A549 (cell line): ENCODE results near the gene CFAP97D2. TPM values are rescaled to one million over a fixed set of nuclear protein-coding genes. Genes with fewer than 3 reads are reported as not detected.

Experiments used
- ATAC-seq, 2 experiments: fragments of 200-7000 bp in 1 of 2; fragments of >200 bp in 1 of 2; cut with Nextera tagmentation in 1 of 2; cut with Tn5 transposase in 1 of 2; 3 replicates each; pipeline versions ENCODE4 v1.8.0 to v1.9.1; 2018 to 2020; ENCODE audit warnings: mild to moderate bottlenecking in 1 of 2, moderate library complexity in 1 of 2
- CTCF ChIA-PET: fragments of 300-600 bp; sonication (Branson Sonifier 250); formaldehyde crosslinking; extraction: SDS; loops from one replicate; lab custom pipeline; 2021; ENCODE audit warnings: antibody characterized with exemption, inconsistent platforms; lab: Yijun Ruan, JAX
- POLR2A ChIA-PET: fragments of 350-600 bp; formaldehyde crosslinking; extraction: SDS; loops from one replicate; lab custom pipeline; 2021; ENCODE audit warnings: antibody characterized with exemption, inconsistent platforms; lab: Yijun Ruan, JAX
- DNase-seq, 2 experiments: peaks; one replicate each; pipeline versions ENCODE4 v3.0.0 to v3.0.0-alpha.2; 2011 to 2016; ENCODE audit warnings: low read depth in 1 of 2, low spot score in 1 of 2
- FAIRE-seq: peaks from 2 replicates; lab custom pipeline; 2011; peaks lifted over from hg19 to GRCh38; lab: Jason Lieb, UNC
- H3K27ac ChIP-seq, 2 experiments: fragments of >200 bp; sonication (Bioruptor Twin); formaldehyde crosslinking; 3 replicates each; pipeline ENCODE4 v1.5.1; 2016 to 2017
- H3K4me1 ChIP-seq: fragments of >200 bp; sonication (Bioruptor Twin); formaldehyde crosslinking; 3 replicates; pipeline ENCODE4 v1.6.1; 2016
- H3K4me2 ChIP-seq: fragments of >200 bp; sonication (Bioruptor Twin); formaldehyde crosslinking; 3 replicates; pipeline ENCODE4 v1.6.1; 2016
- H3K4me3 ChIP-seq: fragments of >200 bp; sonication (Bioruptor Twin); formaldehyde crosslinking; 3 replicates; pipeline ENCODE4 v1.5.1; 2016
- H3K9me3 ChIP-seq: fragments of >200 bp; sonication (Bioruptor Twin); formaldehyde crosslinking; 3 replicates; pipeline ENCODE4 v1.6.1; 2016
- BCL3 ChIP-seq: fragments of >200 bp; sonication (Bioruptor Twin); formaldehyde crosslinking; IDR thresholded peaks from 3 replicates; pipeline ENCODE4 v1.6.1; 2016
- BHLHE40 ChIP-seq: IDR thresholded peaks from 2 replicates; pipeline ENCODE4 v1.6.1; 2012; ENCODE audit warnings: low read depth, low read length, inconsistent platforms
- CBX8 ChIP-seq: fragments of 200-600 bp; sonication (generic); IDR thresholded peaks from 2 replicates; pipeline ENCODE4 v1.6.1; 2016
- CEBPB ChIP-seq, 2 experiments: fragments of >200 bp in 1 of 2; sonication (Bioruptor Twin) in 1 of 2; formaldehyde crosslinking in 1 of 2; IDR thresholded peaks; 2 replicates each; pipeline ENCODE4 v1.6.1; 2012 to 2016
- CHD4 ChIP-seq: fragments of 200-600 bp; sonication (generic); IDR thresholded peaks from 2 replicates; pipeline ENCODE4 v1.6.1; 2016; ENCODE audit warnings: antibody characterized with exemption, mild to moderate bottlenecking, borderline replicate concordance
- EHMT2 ChIP-seq: fragments of 200-600 bp; sonication (generic); IDR thresholded peaks from 2 replicates; pipeline ENCODE4 v1.6.1; 2016; ENCODE audit warnings: antibody characterized with exemption, low read depth, mild to moderate bottlenecking, moderate library complexity
- ELK1 ChIP-seq: fragments of 150-350 bp; IDR thresholded peaks from 2 replicates; pipeline ENCODE4 v1.6.1; 2014; ENCODE audit warnings: low read depth, mild to moderate bottlenecking, low read length
- EP300 ChIP-seq, 2 experiments: fragments of >200 bp; sonication (Bioruptor Twin); formaldehyde crosslinking; IDR thresholded peaks; 2 replicates in 1 of 2; 3 replicates in 1 of 2; pipeline ENCODE4 v1.6.1; 2016 to 2017
- FOSB ChIP-seq: fragments of 250-450 bp; sonication (Bioruptor Pico); IDR thresholded peaks from 2 replicates; pipeline ENCODE4 v1.5.0; 2020; ENCODE audit warnings: mild to moderate bottlenecking, moderate library complexity
- FOSL2 ChIP-seq, 2 experiments: fragments of 450-650 bp in 1 of 2; fragments of >200 bp in 1 of 2; sonication (Bioruptor Twin) in 1 of 2; formaldehyde crosslinking; IDR thresholded peaks; 2 replicates each; pipeline versions ENCODE4 v1.5.0 to v1.6.1; 2016 to 2020; ENCODE audit warnings: mild to moderate bottlenecking in 1 of 2, moderate library complexity in 1 of 2
- HMGXB4 ChIP-seq: fragments of 250-450 bp; sonication (Bioruptor Pico); IDR thresholded peaks from 2 replicates; pipeline ENCODE4 v1.5.0; 2021; ENCODE audit warnings: mild to moderate bottlenecking, moderate library complexity, borderline replicate concordance
- HOXB5 ChIP-seq: fragments of 250-450 bp; sonication (Bioruptor Pico); IDR thresholded peaks from 2 replicates; pipeline ENCODE4 v1.5.0; 2020; ENCODE audit warnings: mild to moderate bottlenecking, moderate library complexity
- KDM1A ChIP-seq: fragments of 200-600 bp; sonication (generic); IDR thresholded peaks from 2 replicates; pipeline ENCODE4 v1.6.1; 2016; ENCODE audit warnings: low read depth, mild to moderate bottlenecking
- MAFK ChIP-seq: fragments of 450-650 bp; IDR thresholded peaks from 2 replicates; pipeline ENCODE4 v1.6.1; 2014; ENCODE audit not compliant: partially characterized antibody
- MAZ ChIP-seq: fragments of 150-350 bp; IDR thresholded peaks from 2 replicates; pipeline ENCODE4 v1.6.1; 2014; ENCODE audit warnings: antibody characterized with exemption, low read depth, low read length, borderline replicate concordance
- POLR2A ChIP-seq: IDR thresholded peaks from 2 replicates; pipeline ENCODE4 v1.6.1; 2012; ENCODE audit warnings: mild to moderate bottlenecking, low read length
- POLR2AphosphoS2 ChIP-seq: conservative IDR thresholded peaks from 2 replicates; pipeline ENCODE4 v1.6.1; 2012; ENCODE audit warnings: low read length, improper control_type of control experiment, inconsistent platforms
- ZC3H11A ChIP-seq: fragments of 450-650 bp; IDR thresholded peaks from 2 replicates; pipeline ENCODE4 v1.6.1; 2014; ENCODE audit warnings: antibody characterized with exemption, mild to moderate bottlenecking
- ZSCAN20 ChIP-seq: fragments of 250-450 bp; sonication (Bioruptor Pico); IDR thresholded peaks from 2 replicates; pipeline ENCODE4 v1.8.0; 2022; ENCODE audit warnings: mild to moderate bottlenecking, moderate library complexity
- WGBS: methylation state at CpG from one replicate; pipeline ENCODE4 v1.1.6; 2017; ENCODE audit errors: missing lambda C conversion rate; 5-methylcytosine and 5-hydroxymethylcytosine counted together
- polyA plus RNA-seq, 4 experiments: library from polyadenylated mRNA; depleted of rRNA in 3 of 4; stranded (reverse); fragments of >200 nt; fragmentation: RNase III in 1 of 4; extraction: RNeasy Plus Mini Kit Qiagen cat#74134 plus additional on column Dnase treatment in 1 of 4; gene quantifications; 2 replicates in 3 of 4; 3 replicates in 1 of 4; pipeline ENCODE4 v1.2.3, GENCODE V29; 2011 to 2017
- TF ChIP-seq, protein P1 (sequence below): fragments of 200-600 bp; sonication (generic); IDR thresholded peaks from 2 replicates; pipeline ENCODE4 v1.6.1; 2016; ENCODE audit warnings: antibody characterized with exemption, mild to moderate bottlenecking, moderate library complexity
- TF ChIP-seq, protein P2 (sequence below): IDR thresholded peaks from 2 replicates; pipeline ENCODE4 v1.6.1; 2012; ENCODE audit warnings: low read depth, borderline replicate concordance

CFAP97D2 gene
- polyA plus RNA-seq, 2 of the 4 experiments (the other 2 are of a cell fraction) = not detected

DNA sequence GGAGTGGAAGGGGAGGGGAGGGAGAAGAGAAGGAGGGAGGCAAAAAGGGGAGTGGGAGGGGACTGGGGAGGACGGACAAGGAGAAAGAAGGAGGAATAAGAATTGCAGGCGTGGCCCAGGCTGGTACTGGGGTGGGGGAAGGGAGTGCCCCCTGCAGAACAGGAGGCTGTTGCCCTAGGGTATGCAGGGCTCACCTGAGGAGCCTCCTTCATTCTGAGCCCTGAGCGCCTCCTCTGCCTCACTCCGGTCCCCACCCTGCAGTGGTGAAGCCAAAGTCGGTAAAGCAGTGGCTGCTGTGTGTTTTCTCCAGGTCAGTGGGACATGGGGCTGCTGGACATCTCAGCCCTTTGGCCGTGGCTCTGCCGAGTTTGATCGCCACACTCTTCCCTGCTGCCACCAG, 46.6 kb downstream of the CFAP97D2 start:
- H3K4me2 ChIP-seq = no peak overlapping the region
- DNase-seq = no peak
- no peaks in the 10 kb centered on the region for H3K9me3 ChIP-seq
- no peak overlapping the region for H3K4me3 ChIP-seq
- H3K27ac ChIP-seq = peak overlapping the region in 1 of 2 experiments; percentile 59; a peak in 3 of 6 replicates
- no peak for TF ChIP-seq POLR2AphosphoS2
- no peak for TF ChIP-seq ELK1
- no peak for TF ChIP-seq MAZ
- no peak for TF ChIP-seq HMGXB4 (CRISPR knock-in tag)
- TF ChIP-seq, protein P1, sequence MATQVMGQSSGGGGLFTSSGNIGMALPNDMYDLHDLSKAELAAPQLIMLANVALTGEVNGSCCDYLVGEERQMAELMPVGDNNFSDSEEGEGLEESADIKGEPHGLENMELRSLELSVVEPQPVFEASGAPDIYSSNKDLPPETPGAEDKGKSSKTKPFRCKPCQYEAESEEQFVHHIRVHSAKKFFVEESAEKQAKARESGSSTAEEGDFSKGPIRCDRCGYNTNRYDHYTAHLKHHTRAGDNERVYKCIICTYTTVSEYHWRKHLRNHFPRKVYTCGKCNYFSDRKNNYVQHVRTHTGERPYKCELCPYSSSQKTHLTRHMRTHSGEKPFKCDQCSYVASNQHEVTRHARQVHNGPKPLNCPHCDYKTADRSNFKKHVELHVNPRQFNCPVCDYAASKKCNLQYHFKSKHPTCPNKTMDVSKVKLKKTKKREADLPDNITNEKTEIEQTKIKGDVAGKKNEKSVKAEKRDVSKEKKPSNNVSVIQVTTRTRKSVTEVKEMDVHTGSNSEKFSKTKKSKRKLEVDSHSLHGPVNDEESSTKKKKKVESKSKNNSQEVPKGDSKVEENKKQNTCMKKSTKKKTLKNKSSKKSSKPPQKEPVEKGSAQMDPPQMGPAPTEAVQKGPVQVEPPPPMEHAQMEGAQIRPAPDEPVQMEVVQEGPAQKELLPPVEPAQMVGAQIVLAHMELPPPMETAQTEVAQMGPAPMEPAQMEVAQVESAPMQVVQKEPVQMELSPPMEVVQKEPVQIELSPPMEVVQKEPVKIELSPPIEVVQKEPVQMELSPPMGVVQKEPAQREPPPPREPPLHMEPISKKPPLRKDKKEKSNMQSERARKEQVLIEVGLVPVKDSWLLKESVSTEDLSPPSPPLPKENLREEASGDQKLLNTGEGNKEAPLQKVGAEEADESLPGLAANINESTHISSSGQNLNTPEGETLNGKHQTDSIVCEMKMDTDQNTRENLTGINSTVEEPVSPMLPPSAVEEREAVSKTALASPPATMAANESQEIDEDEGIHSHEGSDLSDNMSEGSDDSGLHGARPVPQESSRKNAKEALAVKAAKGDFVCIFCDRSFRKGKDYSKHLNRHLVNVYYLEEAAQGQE = no peak
- no peak for TF ChIP-seq CEBPB (IDR thresholded peaks at IDR 0.05)
- TF ChIP-seq POLR2A = no peak
- no peak for TF ChIP-seq KDM1A
- TF ChIP-seq FOSB (CRISPR knock-in tag) = no peak
- no peak for TF ChIP-seq CHD4
- TF ChIP-seq FOSL2 (IDR thresholded peaks at IDR 0.05) = no peak
- TF ChIP-seq FOSL2 (CRISPR knock-in tag; IDR thresholded peaks at IDR 0.05) = no peak
- TF ChIP-seq ZC3H11A = no peak
- no peak for TF ChIP-seq ZSCAN20 (CRISPR knock-in tag)
- TF ChIP-seq CBX8 = no peak
- TF ChIP-seq HOXB5 (CRISPR knock-in tag) = no peak
- no peak for TF ChIP-seq BHLHE40
- no peak for TF ChIP-seq BCL3
- no peak for TF ChIP-seq MAFK
- TF ChIP-seq EHMT2 = no peak
- TF ChIP-seq, all 56 proteins: peak for 0
- H3K4me1 ChIP-seq = peaks cover 12% of the 10 kb centered on the region; the same call in 1 of the 3 replicates
- WGBS = 92% methylated on average over 6 of the region's 8 CpGs
- ChIA-PET CTCF (interaction anchor here (0.7 to 1.5 kb wide), 12 partner anchors 11 to 501 kb away, joined by 3 to 5 read pairs (median 3); no protein-coding TSS in a partner anchor), POLR2A (no interaction called here)
- ATAC-seq (peak in 1 of 2 experiments; percentile 31; a peak in 3 of 6 replicates), FAIRE-seq (no peak)

GRCh38 chr13:114226088-114226487, 47.0 kb downstream of the CFAP97D2 start:
- DNase-seq (no peak), ATAC-seq (peak in 1 of 2 experiments; percentile 23; a peak in 3 of 6 replicates), FAIRE-seq (no peak)
- Histone ChIP-seq H3K27ac (peak overlapping the region in 1 of 2 experiments; percentile 59; a peak in 3 of 6 replicates), H3K4me2 (no peak overlapping the region; the same call in 2 of the 3 replicates), H3K4me1 (peaks cover 12% of the 10 kb centered on the region; the same call in 1 of the 3 replicates), H3K9me3 (no peaks in the 10 kb centered on the region), H3K4me3 (no peak overlapping the region)
- CTCF ChIA-PET = interaction anchor here (0.6 to 1.5 kb wide), 13 partner anchors 10 to 501 kb away, joined by 3 to 5 read pairs (median 3); no protein-coding TSS in a partner anchor
- POLR2A ChIA-PET = no interaction called here
- TF ChIP-seq CBX8 = no peak
- TF ChIP-seq CHD4 = no peak
- TF ChIP-seq BHLHE40 = no peak
- TF ChIP-seq EP300 (IDR thresholded peaks at IDR 0.05) = no peak
- no peak for TF ChIP-seq HMGXB4 (CRISPR knock-in tag)
- TF ChIP-seq, protein P2, sequence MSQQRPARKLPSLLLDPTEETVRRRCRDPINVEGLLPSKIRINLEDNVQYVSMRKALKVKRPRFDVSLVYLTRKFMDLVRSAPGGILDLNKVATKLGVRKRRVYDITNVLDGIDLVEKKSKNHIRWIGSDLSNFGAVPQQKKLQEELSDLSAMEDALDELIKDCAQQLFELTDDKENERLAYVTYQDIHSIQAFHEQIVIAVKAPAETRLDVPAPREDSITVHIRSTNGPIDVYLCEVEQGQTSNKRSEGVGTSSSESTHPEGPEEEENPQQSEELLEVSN = no peak
- 69% methylated on average over 11 of the region's 11 CpGs for WGBS
